Measurements from ENCODE around the gene RESP18. TPM values are rescaled to one million over a fixed set of nuclear protein-coding genes. Genes with fewer than 3 reads are reported as not detected.
A peak's percentile ranks its signal among the peaks of the same experiment; 100 is the strongest.

The RESP18 gene
- total RNA-seq, 1 experiment from 2014 or later, result not detected

DNA sequence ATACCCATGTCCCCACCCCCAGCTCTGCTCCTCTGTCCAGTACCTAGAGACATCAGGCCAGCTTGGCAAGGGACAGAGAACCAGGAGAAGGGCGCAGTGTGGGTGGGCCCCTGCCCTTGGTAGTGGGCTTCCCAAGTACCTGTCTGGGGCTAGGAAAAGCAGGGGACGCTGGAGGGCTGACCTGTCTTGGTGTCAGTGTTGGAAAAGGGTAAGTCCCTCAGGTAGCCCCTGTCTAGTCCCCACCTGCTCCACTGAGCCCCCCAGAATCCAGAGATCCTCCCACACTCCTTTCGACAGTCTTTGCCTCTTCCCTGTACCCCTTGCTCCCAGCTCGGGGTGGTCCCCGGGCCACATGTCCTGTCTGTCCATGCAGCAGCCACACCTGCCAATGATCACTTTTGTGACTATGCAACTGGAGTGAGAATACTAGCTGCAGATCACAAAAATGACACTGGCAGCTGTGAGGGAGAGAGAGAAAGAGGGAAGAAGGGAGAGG lies 38.8 kb downstream of the RESP18 start:
- in situ Hi-C loops (cut with HindIII; ENCODE audit: low pct_unique_long_range_greater_than_20kb, low sequenced_read_pairs), result no loop called here
- ATAC-seq (no peak), DNase-seq (ENCODE audit: low read depth, low spot score) (no peak)
- intact Hi-C loops (cut with micrococcal nuclease; ENCODE audit: unreplicated experiment), result loop anchor here (2.0 kb wide), 1 partner anchor 133 kb away; the partner anchor contains the start of gene NHEJ1
- H3K27ac ChIP-seq (ENCODE audit: low read length), result peak overlapping the region; percentile 10
- no peaks in the 10 kb centered on the region for H3K9me3 ChIP-seq (ENCODE audit: control insufficient read depth, insufficient read depth, low read depth, low read length)
- H3K36me3 ChIP-seq (ENCODE audit: control insufficient read depth, insufficient read depth, low read length), result no peaks in the 10 kb centered on the region
- TF ChIP-seq POLR2AphosphoS5 (IDR thresholded peaks at IDR 0.05; ENCODE audit: low read depth, low read length), result no peak
- TF ChIP-seq, protein P1, sequence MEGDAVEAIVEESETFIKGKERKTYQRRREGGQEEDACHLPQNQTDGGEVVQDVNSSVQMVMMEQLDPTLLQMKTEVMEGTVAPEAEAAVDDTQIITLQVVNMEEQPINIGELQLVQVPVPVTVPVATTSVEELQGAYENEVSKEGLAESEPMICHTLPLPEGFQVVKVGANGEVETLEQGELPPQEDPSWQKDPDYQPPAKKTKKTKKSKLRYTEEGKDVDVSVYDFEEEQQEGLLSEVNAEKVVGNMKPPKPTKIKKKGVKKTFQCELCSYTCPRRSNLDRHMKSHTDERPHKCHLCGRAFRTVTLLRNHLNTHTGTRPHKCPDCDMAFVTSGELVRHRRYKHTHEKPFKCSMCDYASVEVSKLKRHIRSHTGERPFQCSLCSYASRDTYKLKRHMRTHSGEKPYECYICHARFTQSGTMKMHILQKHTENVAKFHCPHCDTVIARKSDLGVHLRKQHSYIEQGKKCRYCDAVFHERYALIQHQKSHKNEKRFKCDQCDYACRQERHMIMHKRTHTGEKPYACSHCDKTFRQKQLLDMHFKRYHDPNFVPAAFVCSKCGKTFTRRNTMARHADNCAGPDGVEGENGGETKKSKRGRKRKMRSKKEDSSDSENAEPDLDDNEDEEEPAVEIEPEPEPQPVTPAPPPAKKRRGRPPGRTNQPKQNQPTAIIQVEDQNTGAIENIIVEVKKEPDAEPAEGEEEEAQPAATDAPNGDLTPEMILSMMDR (IDR thresholded peaks at IDR 0.05), result no peak
- TF ChIP-seq TCF7L2 (IDR thresholded peaks at IDR 0.05; ENCODE audit: low read depth, low read length), result no peak
- no peak for TF ChIP-seq SIN3A (IDR thresholded peaks at IDR 0.05; ENCODE audit: borderline replicate concordance, insufficient read depth, low read depth, low read length)
- TF ChIP-seq, protein P2, sequence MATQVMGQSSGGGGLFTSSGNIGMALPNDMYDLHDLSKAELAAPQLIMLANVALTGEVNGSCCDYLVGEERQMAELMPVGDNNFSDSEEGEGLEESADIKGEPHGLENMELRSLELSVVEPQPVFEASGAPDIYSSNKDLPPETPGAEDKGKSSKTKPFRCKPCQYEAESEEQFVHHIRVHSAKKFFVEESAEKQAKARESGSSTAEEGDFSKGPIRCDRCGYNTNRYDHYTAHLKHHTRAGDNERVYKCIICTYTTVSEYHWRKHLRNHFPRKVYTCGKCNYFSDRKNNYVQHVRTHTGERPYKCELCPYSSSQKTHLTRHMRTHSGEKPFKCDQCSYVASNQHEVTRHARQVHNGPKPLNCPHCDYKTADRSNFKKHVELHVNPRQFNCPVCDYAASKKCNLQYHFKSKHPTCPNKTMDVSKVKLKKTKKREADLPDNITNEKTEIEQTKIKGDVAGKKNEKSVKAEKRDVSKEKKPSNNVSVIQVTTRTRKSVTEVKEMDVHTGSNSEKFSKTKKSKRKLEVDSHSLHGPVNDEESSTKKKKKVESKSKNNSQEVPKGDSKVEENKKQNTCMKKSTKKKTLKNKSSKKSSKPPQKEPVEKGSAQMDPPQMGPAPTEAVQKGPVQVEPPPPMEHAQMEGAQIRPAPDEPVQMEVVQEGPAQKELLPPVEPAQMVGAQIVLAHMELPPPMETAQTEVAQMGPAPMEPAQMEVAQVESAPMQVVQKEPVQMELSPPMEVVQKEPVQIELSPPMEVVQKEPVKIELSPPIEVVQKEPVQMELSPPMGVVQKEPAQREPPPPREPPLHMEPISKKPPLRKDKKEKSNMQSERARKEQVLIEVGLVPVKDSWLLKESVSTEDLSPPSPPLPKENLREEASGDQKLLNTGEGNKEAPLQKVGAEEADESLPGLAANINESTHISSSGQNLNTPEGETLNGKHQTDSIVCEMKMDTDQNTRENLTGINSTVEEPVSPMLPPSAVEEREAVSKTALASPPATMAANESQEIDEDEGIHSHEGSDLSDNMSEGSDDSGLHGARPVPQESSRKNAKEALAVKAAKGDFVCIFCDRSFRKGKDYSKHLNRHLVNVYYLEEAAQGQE (IDR thresholded peaks at IDR 0.05; ENCODE audit: insufficient read depth in 1 of 2, low read depth in 2 of 2, low read length in 1 of 2), result no peak
- POLR2A ChIA-PET, result no interaction called here
- no TSS peak for BruUV-seq (replicated peaks)
- no peaks in the 10 kb centered on the region for H3K27me3 ChIP-seq (ENCODE audit: control insufficient read depth, insufficient read depth, low read length)
- peaks cover 4% of the 10 kb centered on the region; the same call in 1 of the 2 replicates for H3K4me1 ChIP-seq (ENCODE audit: control insufficient read depth, insufficient read depth, low read length)
- H3K4me3 ChIP-seq (ENCODE audit: low read depth in 2 of 2, low read length in 2 of 2), result no peak overlapping the region
- CTCF ChIA-PET, result no interaction called here

DNA sequence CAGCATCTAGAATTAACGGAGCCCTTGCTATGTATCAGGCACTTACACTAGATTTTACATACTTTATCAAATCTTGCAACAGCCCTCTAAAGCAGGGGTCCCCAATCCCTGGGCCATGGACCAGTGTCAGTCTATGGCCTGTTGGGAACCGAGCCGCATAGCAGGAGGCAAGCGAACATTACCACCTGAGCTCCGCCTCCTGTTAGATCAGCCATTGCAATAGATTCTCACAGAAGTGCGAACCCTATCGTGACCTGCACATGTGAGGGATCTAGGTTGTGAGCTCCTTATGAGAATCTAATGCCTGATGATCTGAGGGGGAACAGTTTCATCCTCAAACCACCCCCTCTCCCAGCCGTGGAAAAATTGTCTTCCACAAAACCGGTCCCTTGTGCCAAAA lies 39.9 kb downstream of the RESP18 start:
- DNase-seq (ENCODE audit: low read depth, low spot score) (no peak), ATAC-seq (no peak)
- H3K27me3 ChIP-seq (ENCODE audit: control insufficient read depth, insufficient read depth, low read length), result no peaks in the 10 kb centered on the region
- CTCF ChIA-PET, result interaction anchor here (0.6 to 2.2 kb wide), 2 partner anchors 14 to 47 kb away, joined by 6 to 17 read pairs; partner anchors contain the start of gene DNAJB2
- H3K4me1 ChIP-seq (ENCODE audit: control insufficient read depth, insufficient read depth, low read length), result peaks cover 4% of the 10 kb centered on the region; the same call in 1 of the 2 replicates
- TF ChIP-seq, protein P1 (IDR thresholded peaks at IDR 0.05), result no peak
- TF ChIP-seq, protein P2 (IDR thresholded peaks at IDR 0.05; ENCODE audit: insufficient read depth in 1 of 2, low read depth in 2 of 2, low read length in 1 of 2), result no peak
- TF ChIP-seq TCF7L2 (IDR thresholded peaks at IDR 0.05; ENCODE audit: low read depth, low read length) (no peak), SIN3A (IDR thresholded peaks at IDR 0.05; ENCODE audit: borderline replicate concordance, insufficient read depth, low read depth, low read length) (no peak), POLR2AphosphoS5 (IDR thresholded peaks at IDR 0.05; ENCODE audit: low read depth, low read length) (no peak)
- no peak overlapping the region for H3K27ac ChIP-seq (ENCODE audit: low read length)
- no TSS peak for BruUV-seq (replicated peaks)
- POLR2A ChIA-PET, result no interaction called here
- no peak overlapping the region for H3K4me3 ChIP-seq (ENCODE audit: low read depth in 2 of 2, low read length in 2 of 2)
- H3K9me3 ChIP-seq (ENCODE audit: control insufficient read depth, insufficient read depth, low read depth, low read length), result no peaks in the 10 kb centered on the region
- in situ Hi-C loops (cut with HindIII; ENCODE audit: low pct_unique_long_range_greater_than_20kb, low sequenced_read_pairs), result no loop called here
- intact Hi-C loops (cut with micrococcal nuclease; ENCODE audit: unreplicated experiment), result no loop called here
- H3K36me3 ChIP-seq (ENCODE audit: control insufficient read depth, insufficient read depth, low read length), result no peaks in the 10 kb centered on the region
